Stomach (tissue), 9 donors: ENCODE data around the gene COBL. TPM values are rescaled to one million over a fixed set of nuclear protein-coding genes. Genes with fewer than 3 reads are reported as not detected.

ENCODE experiments used
- DNase-seq, 2 donors: peaks; one replicate each; pipeline versions ENCODE4 v3.0.0 to v3.0.0-alpha.2; 2013 to 2019
- H3K27ac ChIP-seq, 5 donors: fragments of 200-600 bp in 4 of 5; sonication (generic) in 4 of 5; one replicate each; pipeline ENCODE4 v1.5.1; 2013 to 2019; ENCODE audit warnings: mild to moderate bottlenecking in 1 of 5, moderate library complexity in 1 of 5
- H3K27me3 ChIP-seq, 3 donors: fragments of 200-600 bp; sonication (generic); one replicate each; pipeline ENCODE4 v1.5.1; 2017 to 2019; ENCODE audit warnings: mixed run types in 1 of 3
- H3K36me3 ChIP-seq, 4 donors: fragments of 200-600 bp; sonication (generic); 1 replicate in 3 of 4; 2 replicates in 1 of 4; pipeline ENCODE4 v1.5.1; 2016 to 2019
- H3K4me1 ChIP-seq, 4 donors: fragments of 200-600 bp; sonication (generic); one replicate each; pipeline ENCODE4 v1.5.1; 2016 to 2019
- H3K4me3 ChIP-seq, 4 donors: fragments of 200-600 bp; sonication (generic) in 3 of 4; one replicate each; pipeline ENCODE4 v1.5.1; 2016 to 2019; ENCODE audit warnings: mild to moderate bottlenecking in 1 of 4
- H3K9me3 ChIP-seq, 4 donors: fragments of 200-600 bp; sonication (generic); one replicate each; pipeline ENCODE4 v1.5.1; 2016 to 2019
- CTCF ChIP-seq, 7 experiments: fragments of 450-650 bp in 4 of 7; fragments of 200-600 bp in 3 of 7; sonication (generic) in 3 of 7; IDR thresholded peaks; one replicate each; pipeline ENCODE4 v1.5.1; 2016 to 2019; ENCODE audit warnings: antibody characterized with exemption in 7 of 7, control low read depth in 2 of 7, mild to moderate bottlenecking in 1 of 7
- EP300 ChIP-seq: sonication (generic); formaldehyde crosslinking; IDR thresholded peaks from one replicate; pipeline ENCODE4 v1.6.1; 2017; ENCODE audit warnings: antibody characterized with exemption
- POLR2A ChIP-seq, 4 donors: fragments of 450-650 bp; IDR thresholded peaks; one replicate each; pipeline ENCODE4 v1.6.1; 2016; ENCODE audit warnings: antibody characterized with exemption in 4 of 4, control low read depth in 2 of 4, mild to moderate bottlenecking in 1 of 4, moderate library complexity in 1 of 4
- POLR2AphosphoS5 ChIP-seq, 3 donors: sonication (generic); formaldehyde crosslinking; IDR thresholded peaks; one replicate each; pipeline ENCODE4 v1.6.1; 2016; ENCODE audit warnings: antibody characterized with exemption in 3 of 3
- WGBS, 5 donors: extraction: QIAGEN DNeasy Blood & Tissue Kit in 3 of 5; methylation state at CpG; one replicate each; pipeline versions ENCODE4 v1.1.5 to v1.1.7; 2013 to 2018; 5-methylcytosine and 5-hydroxymethylcytosine counted together
- intact Hi-C: fragments of 100-400 bp; cut with DNase I; formaldehyde crosslinking; loops from one replicate; pipeline ENCODE4 v1.15.1; 2023; ENCODE audit warnings: low total_unique reads
- polyA plus RNA-seq, 3 donors: library from polyadenylated mRNA; stranded (reverse); fragments of 200-250 nt; gene quantifications; one replicate each; pipeline ENCODE4 v1.2.3, GENCODE V29; 2013
- total RNA-seq, 5 donors: library from RNA; depleted of rRNA; stranded (reverse); fragments of >200 nt; gene quantifications; one replicate each; pipeline versions ENCODE4 v1.1.0 to v1.2.3, GENCODE V29; 2014 to 2016
- donor health status: healthy with polysubstance abuse.
- donor health status: Bipolar disorder and iron deficiency.
- donor health status: healthy.

COBL gene
- total and polyA plus RNA-seq, 8 donors, result 4.9 to 79.9 (median 16.0) TPM

- H3K9me3 ChIP-seq, result no peaks in the 10 kb centered on the region
- H3K4me1 ChIP-seq, result no peaks in the 10 kb centered on the region
- DNase-seq, result no peak
- H3K27me3 ChIP-seq, result no peaks in the 10 kb centered on the region
- no peak overlapping the region for H3K27ac ChIP-seq
- H3K4me3 ChIP-seq, result no peak overlapping the region
- TF ChIP-seq POLR2A (IDR thresholded peaks at IDR 0.05) (no peak), POLR2AphosphoS5 (IDR thresholded peaks at IDR 0.05) (no peak), EP300 (no peak), CTCF (IDR thresholded peaks at IDR 0.05) (no peak)
- 80 to 85% (median 82%) methylated on average over 11 of the region's 11 CpGs for WGBS, 5 donors
- H3K36me3 ChIP-seq, result peaks cover 0 to 49% (median 29%) of the 10 kb centered on the region in 4 donors
- intact Hi-C loops, result no loop called here
Measured at GRCh38 chr7:51081270-51081890, 235.2 kb downstream of the COBL start.

- intact Hi-C loops, result no loop called here
- Histone ChIP-seq H3K27ac (no peak overlapping the region), H3K4me1 (no peaks in the 10 kb centered on the region), H3K36me3 (peaks cover 0 to 49% (median 29%) of the 10 kb centered on the region in 4 donors), H3K27me3 (no peaks in the 10 kb centered on the region), H3K9me3 (no peaks in the 10 kb centered on the region), H3K4me3 (no peak overlapping the region)
- no peak for DNase-seq
- no peak for TF ChIP-seq POLR2AphosphoS5 (IDR thresholded peaks at IDR 0.05)
- no peak for TF ChIP-seq EP300
- TF ChIP-seq CTCF (IDR thresholded peaks at IDR 0.05), result no peak
- no peak for TF ChIP-seq POLR2A (IDR thresholded peaks at IDR 0.05)
- 72 to 88% (median 76%) methylated on average over 12 of the region's 12 CpGs for WGBS, 5 donors
Measured at GRCh38 chr7:51080622-51081269, 235.9 kb downstream of the COBL start.

DNA sequence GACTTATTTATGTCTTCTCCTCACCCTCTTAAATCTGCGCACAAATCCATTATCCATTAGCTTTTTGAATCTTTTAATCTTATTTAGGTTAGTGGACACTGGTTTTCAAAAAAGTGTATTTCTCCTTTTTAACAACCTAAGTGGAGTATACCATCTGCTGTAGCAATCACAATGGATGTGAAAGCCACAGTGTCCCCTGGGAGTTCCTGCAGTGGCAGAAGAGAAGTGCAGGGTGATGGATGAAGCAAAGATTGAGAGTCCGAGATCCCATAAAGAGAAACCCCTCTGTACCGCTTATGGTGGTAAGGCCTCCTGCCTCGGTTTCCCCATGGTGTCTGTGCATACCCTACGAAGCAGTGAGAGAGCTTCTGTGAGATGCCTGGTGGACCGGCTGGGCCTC, 236.4 kb downstream of the COBL start:
- intact Hi-C loops, result no loop called here
- TF ChIP-seq CTCF (IDR thresholded peaks at IDR 0.05), result no peak
- TF ChIP-seq POLR2AphosphoS5 (IDR thresholded peaks at IDR 0.05), result no peak
- TF ChIP-seq POLR2A (IDR thresholded peaks at IDR 0.05), result no peak
- TF ChIP-seq EP300, result no peak

GRCh38 chr7:51079494-51079893, 237.1 kb downstream of the COBL start:
- no peak overlapping the region for H3K4me3 ChIP-seq
- H3K27ac ChIP-seq, result no peak overlapping the region
- no peaks in the 10 kb centered on the region for H3K9me3 ChIP-seq
- no peaks in the 10 kb centered on the region for H3K4me1 ChIP-seq
- H3K27me3 ChIP-seq, result no peaks in the 10 kb centered on the region
- 74 to 91% (median 90%) methylated on average over 4 of the region's 4 CpGs for WGBS, 5 donors
- no peak for DNase-seq
- TF ChIP-seq POLR2AphosphoS5 (IDR thresholded peaks at IDR 0.05), result no peak
- TF ChIP-seq POLR2A (IDR thresholded peaks at IDR 0.05), result no peak
- no peak for TF ChIP-seq CTCF (IDR thresholded peaks at IDR 0.05)
- no peak for TF ChIP-seq EP300
- intact Hi-C loops, result no loop called here
- peaks cover 0 to 38% (median 23%) of the 10 kb centered on the region in 4 donors for H3K36me3 ChIP-seq

More for the DNA sequence above, 236.4 kb downstream of the COBL start:
- Histone ChIP-seq H3K27me3 (no peaks in the 10 kb centered on the region), H3K4me3 (no peak overlapping the region), H3K4me1 (no peaks in the 10 kb centered on the region), H3K27ac (no peak overlapping the region), H3K36me3 (peaks cover 0 to 45% (median 29%) of the 10 kb centered on the region in 4 donors), H3K9me3 (no peaks in the 10 kb centered on the region)
- DNase-seq, result no peak
- 91 to 96% (median 93%) methylated on average over 5 to 6 of the region's 6 CpGs for WGBS, 5 donors
